ENCODE data around the gene AQP7. TPM values are rescaled to one million over a fixed set of nuclear protein-coding genes. Genes with fewer than 3 reads are reported as not detected.

The AQP7 gene
- total and polyA plus RNA-seq, 11 donors = 32.1 to 252 (median 113) TPM

DNA sequence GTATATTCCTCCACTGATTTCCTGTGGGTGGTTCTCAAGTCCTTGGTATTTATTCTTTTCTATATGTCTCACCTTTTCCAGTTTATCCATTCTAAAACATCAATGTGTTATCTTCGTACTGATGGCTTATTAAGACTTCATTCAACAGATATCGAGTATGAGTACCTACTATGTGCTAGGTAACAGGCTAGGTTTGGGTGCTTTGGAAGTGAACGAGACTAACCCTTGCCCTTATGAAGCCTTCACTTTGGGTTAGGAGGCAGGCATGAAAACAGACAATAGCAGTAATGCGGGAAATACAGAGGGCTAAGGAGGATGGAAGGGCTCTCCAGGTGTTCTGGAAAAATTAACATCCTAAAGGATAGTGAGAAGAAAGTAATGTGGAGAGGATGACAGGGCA lies 53.4 kb downstream of the AQP7 start:
- intact Hi-C loops (cut with DNase I) = loop anchor here in 1 of 10 donors (5.0 kb wide), 1 partner anchor 37 kb away; no protein-coding TSS in a partner anchor
- Histone ChIP-seq H3K4me1 (peaks cover 0 to 17% (median 3%) of the 10 kb centered on the region in 12 donors), H3K27ac (peak overlapping the region in 1 of 12 donors; percentile 76), H3K4me3 (no peak overlapping the region), H3K36me3 (peaks cover 0 to 65% (median 61%) of the 10 kb centered on the region in 9 donors), H3K27me3 (no peaks in the 10 kb centered on the region), H3K9me3 (no peaks in the 10 kb centered on the region)
- TF ChIP-seq CTCF (IDR thresholded peaks at IDR 0.05) (no peak), POLR2A (IDR thresholded peaks at IDR 0.05) (no peak)
- DNase-seq = no peak
- ATAC-seq = no peak
- 95 to 98% (median 96%) methylated on average over 4 of the region's 4 CpGs for WGBS, 4 donors

GRCh38 chr9:33346564-33346963 lies 55.8 kb downstream of the AQP7 start:
- DNase-seq (no peak), ATAC-seq (no peak)
- 91 to 94% (median 93%) methylated on average over 4 of the region's 4 CpGs for WGBS, 4 donors
- TF ChIP-seq POLR2A (IDR thresholded peaks at IDR 0.05) (no peak), CTCF (IDR thresholded peaks at IDR 0.05) (no peak)
- intact Hi-C loops (cut with DNase I) = loop anchor here in 1 of 10 donors (5.0 kb wide), 1 partner anchor 34 kb away; no protein-coding TSS in a partner anchor
- peak overlapping the region in 1 of 12 donors; percentile 33 for H3K27ac ChIP-seq
- H3K27me3 ChIP-seq = no peaks in the 10 kb centered on the region
- no peak overlapping the region for H3K4me3 ChIP-seq
- no peaks in the 10 kb centered on the region for H3K9me3 ChIP-seq
- H3K4me1 ChIP-seq = peaks cover 0 to 17% (median 2%) of the 10 kb centered on the region in 12 donors
- H3K36me3 ChIP-seq = peaks cover 0 to 83% (median 79%) of the 10 kb centered on the region in 9 donors

GRCh38 chr9:33344145-33344544 lies 58.2 kb downstream of the AQP7 start:
- H3K4me1 ChIP-seq = no peaks in the 10 kb centered on the region
- peaks cover 0 to 7% (median 1%) of the 10 kb centered on the region in 12 donors for H3K9me3 ChIP-seq
- H3K4me3 ChIP-seq = no peak overlapping the region
- WGBS, 4 donors = 61 to 84% (median 71%) methylated on average over 3 of the region's 3 CpGs
- peaks cover 3 to 100% (median 98%) of the 10 kb centered on the region in 9 donors for H3K36me3 ChIP-seq
- DNase-seq = no peak
- intact Hi-C loops (cut with DNase I) = no loop called here
- ATAC-seq = no peak
- TF ChIP-seq CTCF (IDR thresholded peaks at IDR 0.05) = no peak
- no peak for TF ChIP-seq POLR2A (IDR thresholded peaks at IDR 0.05)
- no peaks in the 10 kb centered on the region for H3K27me3 ChIP-seq
- H3K27ac ChIP-seq = no peak overlapping the region

- Histone ChIP-seq H3K27me3 (no peaks in the 10 kb centered on the region), H3K4me1 (no peaks in the 10 kb centered on the region), H3K36me3 (peaks cover 5 to 100% (median 100%) of the 10 kb centered on the region in 9 donors), H3K9me3 (peaks cover 0 to 7% (median 1%) of the 10 kb centered on the region in 12 donors), H3K27ac (no peak overlapping the region), H3K4me3 (no peak overlapping the region)
- 83 to 93% (median 88%) methylated on average over 3 of the region's 3 CpGs for WGBS, 4 donors
- no peak for DNase-seq
- ATAC-seq = no peak
- intact Hi-C loops (cut with DNase I) = no loop called here
- no peak for TF ChIP-seq POLR2A (IDR thresholded peaks at IDR 0.05)
- TF ChIP-seq CTCF (IDR thresholded peaks at IDR 0.05) = no peak
Measured at GRCh38 chr9:33341182-33341581, 61.2 kb downstream of the AQP7 start.

Measured in heart left ventricle (tissue), 16 donors.